MM.1S (cell line): ENCODE results near the gene ZIM2.

Source experiments
- CTCF ChIP-seq: fragments of 300-600 bp; sonication (generic); IDR thresholded peaks from 2 replicates; pipeline ENCODE4 v1.5.1; 2016; ENCODE audit warnings: antibody characterized with exemption, low read length, mixed read lengths
- EZH2 ChIP-seq: fragments of 300-600 bp; sonication (generic); optimal IDR thresholded peaks from 2 replicates; pipeline ENCODE3; 2017; ENCODE audit warnings: low read depth, mild to moderate bottlenecking, antibody characterized with exemption, low read length, mixed read lengths

DNA sequence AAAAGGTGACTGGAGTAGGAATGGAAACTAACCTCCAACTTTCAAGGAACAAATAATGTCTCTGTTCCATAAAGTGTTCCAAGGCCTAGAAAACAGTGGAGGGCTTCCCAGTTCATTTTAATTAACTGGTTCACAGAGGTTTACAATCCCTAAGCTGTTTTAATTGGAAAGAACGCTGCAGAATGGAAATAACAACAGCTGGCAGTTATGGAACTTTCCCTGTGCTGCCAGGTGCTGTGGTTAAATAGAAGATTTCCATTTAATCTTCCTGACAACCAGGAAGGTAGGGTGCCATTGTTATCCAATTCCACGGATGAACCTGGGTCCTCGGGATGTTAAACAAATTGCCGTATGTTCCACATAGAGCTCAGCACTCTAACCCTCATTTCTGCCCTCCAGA is 22.2 kb upstream of the ZIM2 start:
- TF ChIP-seq CTCF (no peak), EZH2 (no peak)
